ENCODE data around the gene HOXC4.
"Not testable (repeated sequence)": the region's sequence is repeated elsewhere in the genome, so short reads cannot be mapped to it uniquely, and the experiment has no call there.

HOXC4 gene

GRCh38 chr12:54041097-54041690, 12.4 kb upstream of the HOXC4 start:
- DNase-seq (ENCODE audit: low read depth in 3 of 3), result no peak

DNA sequence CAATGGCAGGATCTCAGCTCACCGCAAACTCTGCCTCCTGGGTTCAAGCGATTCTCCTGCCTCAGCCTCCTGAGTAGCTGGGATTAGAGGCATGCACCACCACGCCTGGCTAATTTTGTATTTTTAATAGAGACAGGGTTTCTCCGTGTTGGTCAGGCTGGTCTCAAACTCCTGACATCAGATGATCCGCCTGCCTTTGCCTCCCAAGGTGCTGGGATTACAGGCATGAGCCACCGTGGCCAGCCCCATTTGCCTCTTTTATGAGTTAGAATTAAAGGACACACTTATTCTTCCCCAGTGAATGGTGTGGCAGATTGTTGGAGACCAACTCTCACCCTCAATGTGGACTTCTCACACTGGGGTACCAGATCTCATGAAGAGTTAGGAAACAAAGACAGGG, 11.6 kb upstream of the HOXC4 start:
- DNase-seq (ENCODE audit: low read depth in 3 of 3), result not testable (repeated sequence)

DNA sequence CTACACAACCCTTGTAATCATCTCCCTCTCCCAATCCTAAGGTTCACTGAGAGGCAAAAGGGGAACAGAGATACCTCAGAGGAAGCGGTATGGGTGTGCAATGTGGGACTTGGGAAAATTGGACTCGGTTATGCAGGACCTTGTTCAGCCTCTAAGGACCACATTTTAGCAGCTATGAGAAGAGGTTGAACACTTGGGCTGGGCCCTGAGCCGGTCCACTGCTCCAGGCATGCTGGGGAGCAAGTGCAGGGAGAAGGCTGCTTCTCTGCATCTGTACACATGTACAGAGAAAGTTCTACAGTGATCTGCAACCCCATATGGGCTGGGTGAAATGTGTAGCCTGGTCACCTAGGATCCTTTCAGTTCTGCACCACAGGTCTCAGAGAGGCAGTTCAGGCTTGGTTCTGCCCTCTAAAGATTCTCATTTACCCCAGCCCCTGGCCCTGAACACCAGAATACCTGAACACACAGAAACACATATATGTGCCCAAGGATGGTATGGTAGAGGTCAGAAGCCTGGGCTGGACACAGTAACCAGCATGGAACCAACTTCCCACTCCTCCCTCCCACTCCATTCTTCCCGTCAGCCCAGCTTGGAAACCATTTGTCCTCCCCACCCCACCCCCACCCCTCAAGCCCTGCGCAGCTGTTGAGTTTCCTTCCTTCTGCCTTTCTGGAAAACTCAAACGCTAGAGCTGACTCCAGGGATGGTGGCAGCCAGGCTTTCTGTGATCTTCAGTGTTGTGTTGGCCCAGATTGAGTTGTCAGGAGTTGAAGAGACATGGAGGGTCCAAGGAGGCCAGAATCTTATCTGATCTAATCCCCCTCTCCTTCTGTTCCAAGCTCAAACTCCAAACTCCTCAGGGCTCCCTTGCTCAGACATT, 10.4 kb upstream of the HOXC4 start:
- no peak for DNase-seq (ENCODE audit: low read depth in 3 of 3)

GRCh38 chr12:54044425-54045103, 9.1 kb upstream of the HOXC4 start:
- no peak for DNase-seq (ENCODE audit: low read depth in 3 of 3)

DNA sequence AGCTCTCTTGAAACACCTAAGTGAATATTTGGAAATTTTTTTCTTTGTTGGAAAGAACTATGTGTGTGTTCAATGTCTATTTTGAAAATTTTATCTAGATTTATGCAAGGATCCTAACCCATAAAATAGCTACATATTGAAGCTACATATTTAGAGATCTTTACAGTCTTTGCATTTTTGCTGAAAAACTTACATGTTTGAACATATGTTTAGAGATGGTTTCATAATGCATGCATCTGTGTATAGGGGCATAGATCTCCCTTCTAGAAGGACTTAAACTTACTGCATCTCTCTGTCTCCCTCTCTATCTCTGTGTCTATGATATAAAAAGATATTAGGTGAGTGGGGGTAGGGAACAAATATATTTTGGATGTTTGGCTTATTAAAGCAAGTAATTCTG, 8.2 kb upstream of the HOXC4 start:
- DNase-seq (ENCODE audit: low read depth in 3 of 3), result no peak

GRCh38 chr12:54045868-54046521, 7.6 kb upstream of the HOXC4 start:
- no peak for DNase-seq (ENCODE audit: low read depth in 3 of 3)

- DNase-seq (ENCODE audit: low read depth in 3 of 3), result no peak
Observed at GRCh38 chr12:54046809-54047159, 6.9 kb upstream of the HOXC4 start.

- DNase-seq (ENCODE audit: low read depth in 3 of 3), result no peak
Observed at GRCh38 chr12:54047160-54047963, 6.3 kb upstream of the HOXC4 start.

DNA sequence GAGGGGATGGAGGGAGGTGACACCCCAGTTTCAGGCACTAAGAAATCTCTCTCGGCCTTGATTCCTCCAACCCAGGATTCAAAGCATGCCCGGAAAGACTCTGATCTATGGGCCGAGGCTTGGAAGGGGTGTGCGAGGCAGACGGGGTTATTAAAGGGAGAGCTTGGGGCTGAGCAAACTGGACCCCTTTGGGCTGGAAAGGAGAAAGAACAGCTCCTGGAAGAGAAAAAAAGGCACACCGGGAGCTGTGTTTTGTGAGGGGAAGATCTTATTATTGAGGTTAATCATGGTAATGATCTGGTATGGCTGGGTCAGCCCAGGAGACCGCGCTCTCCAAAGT, 5.7 kb upstream of the HOXC4 start:
- DNase-seq (ENCODE audit: low read depth in 3 of 3), result no peak

- no peak for DNase-seq (ENCODE audit: low read depth in 3 of 3)
Observed at GRCh38 chr12:54048406-54049093, 5.1 kb upstream of the HOXC4 start.

DNA sequence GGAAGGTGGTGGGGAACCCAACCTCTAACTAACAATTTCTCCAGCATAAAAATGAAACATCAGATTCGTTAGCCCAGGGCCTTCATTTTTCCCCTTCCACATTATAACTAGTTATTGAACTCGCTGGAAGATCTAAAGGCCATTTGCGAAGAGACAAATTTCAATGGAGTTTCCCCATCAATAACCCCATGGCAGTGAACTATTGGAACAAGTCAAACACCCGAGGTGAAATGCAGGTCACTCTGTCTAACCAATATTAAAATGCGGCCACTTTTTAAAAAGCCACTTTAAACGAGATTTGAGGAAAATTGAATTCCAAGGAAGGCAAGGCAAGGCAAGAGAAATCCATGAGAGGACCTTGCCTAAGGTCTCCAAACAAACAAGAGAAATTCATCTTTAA, 4.5 kb upstream of the HOXC4 start:
- DNase-seq (ENCODE audit: low read depth in 3 of 3), result no peak

DNA sequence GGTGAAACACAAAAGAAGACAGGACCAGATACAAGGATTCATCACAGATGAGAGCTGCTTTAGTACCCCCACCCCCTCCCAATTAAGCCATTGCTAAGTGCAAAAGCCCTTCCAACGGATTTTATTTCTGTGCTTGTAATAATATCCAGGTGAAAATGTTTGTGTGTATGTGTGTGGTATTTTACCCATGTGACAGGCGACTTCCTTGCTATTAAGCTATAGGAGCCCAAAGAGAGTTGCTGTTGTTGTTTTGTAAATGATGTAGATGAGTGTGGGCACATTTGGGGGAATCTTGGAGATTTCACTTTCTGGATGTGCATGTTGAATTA, 3.2 kb upstream of the HOXC4 start:
- no peak for DNase-seq (ENCODE audit: low read depth in 3 of 3)

DNA sequence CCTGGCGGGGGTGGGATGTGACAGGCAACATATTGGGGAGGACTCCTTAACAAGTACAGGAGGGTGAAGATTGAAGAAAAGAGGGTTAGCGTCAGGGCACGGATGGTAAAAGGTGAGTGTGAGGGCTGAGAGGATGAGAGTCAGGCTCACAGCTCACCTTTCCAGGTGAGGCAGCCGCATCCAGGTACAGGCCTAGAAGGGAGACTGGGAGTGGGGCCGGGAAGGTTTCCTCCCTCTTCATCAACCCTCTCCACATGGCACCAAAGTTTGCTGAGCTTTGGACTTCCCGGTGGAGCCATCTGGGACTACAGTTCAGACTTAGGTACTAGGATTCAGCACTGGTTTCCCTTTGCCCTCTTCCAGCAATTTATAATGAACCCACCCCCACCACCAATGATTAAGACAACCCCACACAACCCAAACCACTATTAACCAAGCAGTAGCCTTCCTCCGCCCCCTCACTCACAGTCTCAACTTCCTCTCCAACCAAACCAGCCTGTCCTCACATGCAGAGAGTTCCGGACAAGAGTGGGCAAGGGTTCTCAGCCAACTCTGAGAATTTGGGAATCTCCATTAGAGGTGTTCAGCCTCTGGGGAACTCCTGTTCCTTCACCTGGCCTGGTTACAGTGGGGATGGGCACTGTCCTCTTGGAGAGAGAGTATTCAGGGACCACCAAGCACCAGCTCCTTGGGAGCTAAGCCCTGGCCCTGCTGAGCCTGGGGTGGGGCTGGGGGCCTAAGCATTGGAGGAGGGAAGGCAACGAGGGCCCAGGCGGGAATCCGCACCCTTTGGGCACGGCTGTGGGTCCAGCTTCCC, 2.4 kb upstream of the HOXC4 start:
- DNase-seq (ENCODE audit: low read depth in 3 of 3), result no peak

- DNase-seq (ENCODE audit: low read depth in 3 of 3), result no peak
Observed at GRCh38 chr12:54051874-54052437, 1.7 kb upstream of the HOXC4 start.

DNA sequence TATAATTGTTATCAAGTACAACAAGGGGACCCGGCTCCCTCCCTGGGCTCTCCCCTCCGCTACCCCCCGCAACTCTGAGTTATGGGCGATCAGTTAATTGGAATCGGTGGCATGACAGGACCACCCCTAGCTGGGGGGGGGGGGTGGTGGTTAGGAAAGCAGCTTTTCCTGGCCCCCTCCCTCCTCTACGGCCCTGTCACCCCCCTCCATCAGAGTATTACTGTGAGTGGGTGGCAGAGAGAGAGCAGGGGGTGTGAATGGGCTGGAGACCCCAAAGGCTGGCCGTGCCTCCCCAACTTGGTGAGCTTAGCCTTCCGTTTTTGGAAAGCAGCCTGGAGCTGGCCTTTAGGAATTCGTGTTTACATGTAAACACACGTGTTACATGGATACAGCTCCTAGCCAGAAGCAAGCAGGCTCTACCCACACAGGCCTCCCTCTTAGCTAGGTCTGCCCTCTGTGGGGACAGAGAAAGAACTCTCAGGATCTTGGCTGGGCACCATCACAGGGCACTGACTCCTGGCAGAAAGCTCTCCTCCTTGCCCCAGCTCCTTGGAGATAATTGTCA, 1.1 kb upstream of the HOXC4 start:
- DNase-seq (ENCODE audit: low read depth in 3 of 3), result no peak

DNA sequence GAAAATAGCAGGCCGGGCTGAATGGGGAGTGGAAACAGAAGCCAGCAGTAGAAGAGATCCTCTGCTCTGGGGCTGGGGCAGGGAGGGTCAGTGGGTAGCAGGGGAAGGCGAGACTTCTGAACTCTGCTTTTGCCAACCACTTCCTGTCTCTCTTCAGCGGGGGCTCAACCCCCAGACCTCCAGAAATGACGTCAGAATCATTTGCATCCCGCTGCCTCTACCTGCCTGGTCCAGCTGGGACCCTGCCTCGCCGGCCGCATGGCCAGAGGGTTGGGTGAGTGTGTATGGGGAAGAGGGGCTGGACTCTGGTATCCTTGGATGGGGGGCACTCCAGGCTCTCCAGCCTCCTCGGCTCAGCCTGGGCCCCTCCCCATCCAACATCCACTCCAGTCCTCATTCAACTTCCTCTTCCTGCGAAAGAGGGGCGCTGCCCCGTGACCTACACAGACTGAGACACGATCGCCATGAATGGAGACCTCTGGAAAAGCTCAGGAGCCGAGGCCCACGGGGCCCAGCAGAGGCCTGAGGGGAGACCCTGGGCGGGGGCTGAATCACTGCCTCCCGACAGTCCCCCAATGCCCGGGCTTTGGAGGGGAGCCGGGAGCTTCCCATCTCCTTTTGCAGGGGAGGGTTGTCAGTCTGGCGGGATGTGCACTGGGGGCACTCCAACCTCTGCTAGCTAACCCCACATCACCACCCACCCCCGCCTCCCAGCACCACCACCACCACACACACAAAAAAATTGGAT, 458 bp upstream of the HOXC4 start:
- no peak for DNase-seq (ENCODE audit: low read depth in 3 of 3)

GRCh38 chr12:54054742-54055194, 1.1 kb downstream of the HOXC4 start:
- no peak for DNase-seq (ENCODE audit: low read depth in 3 of 3)

- DNase-seq (ENCODE audit: low read depth in 3 of 3), result no peak
Observed at GRCh38 chr12:54055552-54055951, 1.9 kb downstream of the HOXC4 start.

DNA sequence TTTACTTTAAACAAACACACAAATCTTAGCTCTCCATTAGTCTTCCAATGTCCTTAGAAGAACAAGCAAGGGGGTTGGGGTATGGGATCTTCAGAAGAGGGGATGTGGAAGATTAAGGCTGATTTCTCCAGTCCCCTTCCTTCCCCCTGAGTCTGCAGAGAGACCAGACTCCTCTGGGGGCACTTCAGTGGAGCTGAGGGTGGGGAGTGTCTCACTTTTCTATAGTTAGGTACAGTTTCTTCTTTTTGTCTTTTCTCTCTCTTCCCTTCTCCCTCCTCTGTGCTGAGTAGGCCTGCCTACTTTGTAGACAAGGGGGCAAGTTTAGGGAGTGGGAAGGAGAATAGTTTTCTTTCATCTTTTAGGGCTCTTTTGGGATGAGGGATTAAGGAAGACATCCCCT, 2.5 kb downstream of the HOXC4 start:
- no peak for DNase-seq (ENCODE audit: low read depth in 3 of 3)
